ENCODE data around the gene PSMD9. TPM values are rescaled to one million over a fixed set of nuclear protein-coding genes. Genes with fewer than 3 reads are reported as not detected.

PSMD9 gene
- total and polyA plus RNA-seq, 10 of the 15 experiments (the other 5 are each of a cell fraction or from before 2014, with no cell fraction given), result 14.6 to 152 (median 58.1) TPM

GRCh38 chr12:121949648-121950397, 61.2 kb downstream of the PSMD9 start:
- no peak overlapping the region for H3K4me3 ChIP-seq
- no peaks in the 10 kb centered on the region; the same call in 2 of the 3 replicates for H3K9me3 ChIP-seq (replicated peaks; ENCODE audit: control insufficient read depth, insufficient read depth, low read length)
- no peak for ATAC-seq
- H3K4me1 ChIP-seq (ENCODE audit: control insufficient read depth, insufficient read depth, low read length), result no peaks in the 10 kb centered on the region
- intact Hi-C loops (cut with micrococcal nuclease; ENCODE audit: unreplicated experiment), result no loop called here
- CTCF ChIA-PET, result no interaction called here
- H3K36me3 ChIP-seq (ENCODE audit: control insufficient read depth in 2 of 2, insufficient read depth in 2 of 2, low read length in 1 of 2), result no peaks in the 10 kb centered on the region
- H3K79me2 ChIP-seq (ENCODE audit: control insufficient read depth, insufficient read depth, low read length), result no peaks in the 10 kb centered on the region
- no peak overlapping the region for H3K27ac ChIP-seq (ENCODE audit: control insufficient read depth, insufficient read depth)
- BruUV-seq (replicated peaks), result no TSS peak
- FAIRE-seq, result no peak
- SMC1A ChIA-PET (ENCODE audit: uncharacterized antibody, unreplicated experiment), result no interaction called here
- H3K9ac ChIP-seq (ENCODE audit: control insufficient read depth, insufficient read depth, low read length), result no peak overlapping the region
- H2AFZ ChIP-seq (ENCODE audit: control insufficient read depth, low read depth, low read length), result no peak overlapping the region
- in situ Hi-C loops (cut with MboI), result no loop called here
- H3K4me2 ChIP-seq (ENCODE audit: control insufficient read depth, insufficient read depth), result no peak overlapping the region
- WGBS (ENCODE audit: insufficient coverage, insufficient replicate concordance, low lambda C conversion rate, missing lambda C conversion rate), result 51% methylated on average over 4 of the region's 4 CpGs
- no peak for DNase-seq (ENCODE audit: low read depth, low spot score)
- no peaks in the 10 kb centered on the region for H4K20me1 ChIP-seq (ENCODE audit: control insufficient read depth, insufficient read depth)
- no peaks in the 10 kb centered on the region for H3K27me3 ChIP-seq (replicated peaks in 1 of 2; ENCODE audit: control insufficient read depth in 2 of 2, insufficient read depth in 2 of 2, low read length in 1 of 2)
- POLR2A ChIA-PET, result no interaction called here
- RAD21 ChIA-PET (ENCODE audit: unreplicated experiment), result no interaction called here
- no peak for TF ChIP-seq USF2 (IDR thresholded peaks at IDR 0.05; ENCODE audit: borderline replicate concordance, low read depth, low read length)
- no peak for TF ChIP-seq RELA (IDR thresholded peaks at IDR 0.05; ENCODE audit: borderline replicate concordance, partially characterized antibody)
- TF ChIP-seq NBN (IDR thresholded peaks at IDR 0.05), result no peak
- no peak for TF ChIP-seq BCL11A (IDR thresholded peaks at IDR 0.05; ENCODE audit: low read depth, low read length)
- TF ChIP-seq PRDM15 (CRISPR knock-in tag; IDR thresholded peaks at IDR 0.05), result no peak
- TF ChIP-seq SMC3 (IDR thresholded peaks at IDR 0.05; ENCODE audit: borderline replicate concordance, low read length), result no peak
- no peak for TF ChIP-seq SIX5 (IDR thresholded peaks at IDR 0.05; ENCODE audit: low read depth, low read length, severe bottlenecking)
- TF ChIP-seq RFX5 (IDR thresholded peaks at IDR 0.05; ENCODE audit: low read depth, low read length), result no peak
- TF ChIP-seq ZNF592 (IDR thresholded peaks at IDR 0.05), result no peak
- TF ChIP-seq PKNOX1 (IDR thresholded peaks at IDR 0.05), result no peak
- TF ChIP-seq SUPT20H (IDR thresholded peaks at IDR 0.05; ENCODE audit: borderline replicate concordance, control insufficient read depth, low read depth, low read length), result no peak
- TF ChIP-seq HSF1 (IDR thresholded peaks at IDR 0.05; ENCODE audit: low read depth, low read length), result no peak

Measured in GM12878 (cell line).